Fibroblast of villous mesenchyme (primary cell): ENCODE measurements around the gene RNF141. TPM values are rescaled to one million over a fixed set of nuclear protein-coding genes. Genes with fewer than 3 reads are reported as not detected.

Experiments
- DNase-seq: peaks from one replicate; pipeline ENCODE4 v3.0.0-alpha.2; 2010; ENCODE audit warnings: low read depth
- H3K4me3 ChIP-seq: 2 replicates; pipeline ENCODE4 v1.5.1; 2011; ENCODE audit warnings: low read depth, mild to moderate bottlenecking, low read length
- CTCF ChIP-seq: IDR thresholded peaks from 2 replicates; pipeline ENCODE4 v1.5.1; 2012; ENCODE audit warnings: low read depth, mild to moderate bottlenecking, low read length; ENCODE audit not compliant: insufficient read depth
- total RNA-seq: library from RNA; depleted of rRNA; stranded (reverse); fragments of >200 nt; gene quantifications from 2 replicates; pipeline ENCODE4 v1.2.3, GENCODE V29; 2012

The RNF141 gene
- total RNA-seq, 1 donor = 31.1 TPM

- H3K4me3 ChIP-seq = no peak overlapping the region
- DNase-seq = no peak
- no peak for TF ChIP-seq CTCF
Measured at GRCh38 chr11:10490032-10490397, 51.0 kb downstream of the RNF141 start.

- TF ChIP-seq CTCF = no peak
- H3K4me3 ChIP-seq = no peak overlapping the region
Measured at GRCh38 chr11:10488934-10489691, 51.9 kb downstream of the RNF141 start.

GRCh38 chr11:10488121-10488933 lies 52.7 kb downstream of the RNF141 start:
- no peak for TF ChIP-seq CTCF

More at GRCh38 chr11:10488934-10489691, 51.9 kb downstream of the RNF141 start:
- no peak for DNase-seq

GRCh38 chr11:10487002-10487647 lies 53.9 kb downstream of the RNF141 start:
- TF ChIP-seq CTCF = no peak
- no peak overlapping the region for H3K4me3 ChIP-seq
- no peak for DNase-seq

More at GRCh38 chr11:10488121-10488933, 52.7 kb downstream of the RNF141 start:
- DNase-seq = no peak
- no peak overlapping the region for H3K4me3 ChIP-seq

- no peak for TF ChIP-seq CTCF
- DNase-seq = no peak
- no peak overlapping the region for H3K4me3 ChIP-seq
Measured at GRCh38 chr11:10486161-10486840, 54.7 kb downstream of the RNF141 start.

GRCh38 chr11:10485646-10486045 lies 55.3 kb downstream of the RNF141 start:
- TF ChIP-seq CTCF = no peak
- no peak overlapping the region for H3K4me3 ChIP-seq
- no peak for DNase-seq
